ENCODE data around the gene SLC13A1.
"Not testable (repeated sequence)": the region's sequence is repeated elsewhere in the genome, so short reads cannot be mapped to it uniquely, and the experiment has no call there.

Gene SLC13A1

DNA sequence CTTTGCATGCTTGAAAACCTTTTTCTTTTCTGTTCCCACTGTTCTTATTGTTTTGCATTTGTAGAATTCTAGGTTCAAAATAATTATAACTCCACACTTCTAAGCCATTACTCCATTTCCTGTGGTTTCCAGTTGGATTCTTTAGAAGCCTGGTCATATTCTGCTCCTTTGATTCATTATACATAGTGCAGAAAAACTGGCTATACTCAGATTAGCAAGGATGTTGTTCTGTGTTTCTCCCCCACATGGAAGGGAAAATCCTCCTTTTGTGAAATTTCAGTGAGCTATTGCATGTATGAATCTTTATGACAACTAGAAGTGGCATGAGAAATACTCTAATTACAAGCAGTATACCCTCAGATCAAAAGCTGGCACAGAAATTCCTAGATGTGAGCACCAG, 79.5 kb downstream of the SLC13A1 start:
- no peak for DNase-seq

GRCh38 chr7:123115331-123115730, 84.4 kb downstream of the SLC13A1 start:
- no peak for DNase-seq

- no peak for DNase-seq
Observed at GRCh38 chr7:123114288-123114687, 85.5 kb downstream of the SLC13A1 start.

DNA sequence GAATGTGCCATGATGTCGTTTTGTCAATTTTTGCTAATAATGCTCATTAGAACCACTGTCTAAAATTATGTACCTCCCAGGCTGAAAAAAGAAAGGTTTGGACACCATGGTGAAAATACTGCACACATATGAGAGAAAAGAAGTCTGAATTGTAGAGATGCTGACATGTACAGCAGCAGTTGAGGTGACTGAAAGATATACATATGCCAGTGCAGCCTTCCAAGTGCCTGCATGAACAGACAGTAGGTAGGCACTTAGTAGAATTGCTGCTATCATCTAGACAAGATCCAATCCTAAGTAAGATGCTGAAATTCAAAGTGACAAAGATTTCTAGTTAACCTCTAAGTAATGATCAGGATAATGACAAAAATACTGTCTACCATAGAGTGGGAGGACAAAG, 86.9 kb downstream of the SLC13A1 start:
- DNase-seq, result no peak

DNA sequence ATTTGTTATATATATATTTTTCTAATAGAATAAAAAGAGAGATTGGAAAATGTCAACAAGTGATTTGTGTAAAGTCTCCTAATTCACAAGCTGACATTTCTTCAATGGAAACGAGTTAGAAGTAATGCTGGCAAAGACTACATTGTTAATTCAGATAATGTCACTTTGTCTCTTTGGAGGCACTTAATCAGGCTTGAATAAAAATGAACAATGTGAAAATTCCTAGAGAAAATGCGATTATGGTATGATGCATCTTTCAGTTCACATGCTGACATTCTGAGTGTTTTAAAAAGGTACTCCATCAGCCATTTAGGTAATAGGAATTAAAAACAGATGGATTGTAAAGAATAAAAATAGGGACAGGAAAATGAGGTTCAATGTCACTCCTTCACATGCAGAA, 100.1 kb downstream of the SLC13A1 start:
- DNase-seq, result no peak

GRCh38 chr7:123096976-123097375, 102.8 kb downstream of the SLC13A1 start:
- no peak for DNase-seq

DNA sequence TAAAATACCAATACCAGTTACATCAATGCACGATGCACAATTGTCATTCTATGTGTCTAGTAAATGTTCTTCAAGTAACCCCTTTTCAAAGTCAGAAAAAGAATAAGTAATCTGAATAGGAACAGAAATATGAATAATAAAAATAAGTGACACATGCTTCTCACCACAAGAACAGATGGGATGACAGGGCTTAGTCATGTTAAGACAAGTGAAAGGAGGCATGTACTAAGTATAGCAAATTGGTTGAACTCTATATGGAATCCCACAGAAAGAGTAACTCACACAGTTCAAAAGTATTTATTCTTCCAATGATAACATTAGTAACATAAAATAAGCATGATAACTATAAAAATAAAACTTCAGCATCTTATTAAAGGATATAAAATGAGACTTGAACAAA, 103.3 kb downstream of the SLC13A1 start:
- DNase-seq, result no peak

GRCh38 chr7:123090456-123090855, 109.3 kb downstream of the SLC13A1 start:
- no peak for DNase-seq

DNA sequence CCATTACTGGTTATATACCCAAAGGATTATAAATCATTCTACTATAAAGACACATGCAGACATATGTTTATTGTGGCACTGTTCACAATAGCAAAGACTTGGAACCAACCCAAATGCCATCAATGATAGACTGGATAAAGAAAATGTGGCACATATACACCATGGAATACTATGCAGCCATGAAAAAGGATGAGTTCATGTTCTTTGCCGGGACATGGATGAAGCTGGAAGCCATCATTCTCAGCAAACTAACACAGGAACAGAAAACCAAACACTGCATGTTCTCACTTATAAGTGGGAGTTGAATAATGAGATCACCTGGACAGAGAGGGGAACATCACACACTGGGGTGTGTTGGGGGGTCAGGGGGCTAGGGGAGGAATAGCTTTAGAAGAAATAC, 112.9 kb downstream of the SLC13A1 start:
- not testable (repeated sequence) for DNase-seq

GRCh38 chr7:123084861-123085260, 114.9 kb downstream of the SLC13A1 start:
- not testable (repeated sequence) for DNase-seq

GRCh38 chr7:123079021-123079420, 120.7 kb downstream of the SLC13A1 start:
- DNase-seq, result no peak

- DNase-seq, result no peak
Observed at GRCh38 chr7:123075838-123076467, 123.8 kb downstream of the SLC13A1 start.

DNA sequence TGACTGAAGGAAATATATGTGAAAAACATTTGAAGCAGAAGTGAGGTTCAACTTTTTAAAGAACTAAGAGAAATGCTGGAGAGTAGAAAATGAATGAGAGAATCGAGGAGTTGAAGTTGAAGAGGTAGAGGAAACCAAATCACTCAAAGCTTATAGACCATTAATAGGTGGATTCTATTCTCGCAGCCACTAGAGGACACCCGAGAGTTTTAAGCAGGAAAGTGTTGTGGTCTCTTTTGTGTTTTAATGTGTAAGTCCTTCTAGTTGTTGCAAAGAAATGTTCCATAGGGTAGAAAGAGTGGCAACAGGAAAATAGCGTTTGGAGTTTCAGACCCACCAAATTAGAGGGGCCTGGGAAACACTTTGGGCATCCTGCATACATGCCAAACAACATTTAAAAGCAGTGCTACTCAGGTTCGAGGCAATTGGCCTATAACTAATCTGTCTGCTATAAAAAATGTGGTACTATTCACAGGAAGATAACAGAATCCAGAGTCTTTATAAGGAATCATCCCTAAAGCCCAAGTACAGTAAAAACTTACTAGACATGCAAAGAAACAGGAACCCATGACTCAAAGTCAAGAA, 129.0 kb downstream of the SLC13A1 start:
- no peak for DNase-seq

DNA sequence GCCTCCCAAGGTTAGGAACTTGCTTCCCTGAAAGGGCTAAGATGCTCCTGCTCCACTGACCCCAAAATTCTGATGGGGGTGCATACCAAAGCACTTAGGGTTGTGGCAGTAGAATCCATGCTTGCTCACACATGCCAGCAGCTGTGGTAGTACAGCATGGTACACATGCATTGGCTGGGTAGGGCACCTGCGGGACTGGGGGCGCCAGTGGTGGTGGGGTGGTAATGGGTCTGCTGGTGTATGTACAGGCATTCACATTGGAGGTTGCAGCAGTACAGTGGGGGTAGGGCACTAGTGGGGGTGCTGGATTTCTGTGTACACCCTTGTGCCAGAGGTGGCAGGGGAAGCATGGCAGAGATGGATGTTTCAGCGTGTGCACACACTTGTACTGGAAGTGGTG, 132.0 kb downstream of the SLC13A1 start:
- no peak for DNase-seq

Measured in CD4-positive, alpha-beta T cell treated with Interferon gamma for 1 hour (primary cell).